IMR-90 (cell line): ENCODE results near the gene TMEM170B.

ENCODE experiments used
- CHD1 ChIP-seq: IDR thresholded peaks from 2 replicates; pipeline ENCODE4 v1.6.1; 2012; ENCODE audit warnings: low read depth, low read length, improper control_type of control experiment
- CTCF ChIP-seq: conservative IDR thresholded peaks from 2 replicates; pipeline ENCODE4 v1.5.1; 2012; ENCODE audit warnings: mild to moderate bottlenecking, low read depth, low read length, improper control_type of control experiment
- NFE2L2 ChIP-seq: fragments of 150-350 bp; IDR thresholded peaks from 2 replicates; pipeline ENCODE4 v1.6.1; 2016; ENCODE audit warnings: low read depth, mild to moderate bottlenecking, low read length
- POLR2A ChIP-seq: IDR thresholded peaks from 2 replicates; pipeline ENCODE4 v1.6.1; 2012; ENCODE audit warnings: mild to moderate bottlenecking, low read depth, low read length

GRCh38 chr6:11571073-11571472 is 33.5 kb downstream of the TMEM170B start:
- TF ChIP-seq CTCF = no peak
- TF ChIP-seq POLR2A = no peak
- no peak for TF ChIP-seq CHD1
- no peak for TF ChIP-seq NFE2L2
